HL-60 (cell line): ENCODE results near the gene TBK1.

Source experiments
- DNase-seq, 2 experiments: peaks; one replicate each; pipeline ENCODE4 v3.0.0-alpha.2; 2010 to 2020; ENCODE audit warnings: low read depth in 1 of 2, low spot score in 1 of 2
- H3K27ac ChIP-seq: fragments of 250-450 bp; sonication (Bioruptor Pico); replicated peaks from 2 replicates; pipeline ENCODE4 v1.5.1; 2020; ENCODE audit warnings: mild to moderate bottlenecking, moderate library complexity
- H3K27me3 ChIP-seq: fragments of 250-450 bp; sonication (Bioruptor Pico); 2 replicates; pipeline ENCODE4 v1.5.1; 2021; ENCODE audit warnings: mild to moderate bottlenecking, moderate library complexity; ENCODE audit not compliant: insufficient read depth, poor library complexity, severe bottlenecking
- H3K4me3 ChIP-seq: replicated peaks from 2 replicates; pipeline ENCODE4 v1.5.1; 2011; ENCODE audit warnings: mild to moderate bottlenecking, control low read depth, low read length; ENCODE audit not compliant: insufficient read depth
- CTCF ChIP-seq: IDR thresholded peaks from one replicate; pipeline ENCODE4 v1.5.1; 2011; ENCODE audit warnings: low read length, control low read depth, inconsistent platforms; ENCODE audit not compliant: insufficient read depth
- GABPA ChIP-seq: IDR thresholded peaks from 2 replicates; pipeline ENCODE4 v1.6.1; 2012; ENCODE audit warnings: low read depth
- POLR2AphosphoS5 ChIP-seq: IDR thresholded peaks from 2 replicates; pipeline ENCODE4 v1.6.1; 2012; ENCODE audit warnings: low read depth
- REST ChIP-seq: IDR thresholded peaks from 2 replicates; pipeline ENCODE4 v1.6.1; 2012; ENCODE audit warnings: low read depth; ENCODE audit not compliant: insufficient replicate concordance
- SPI1 ChIP-seq: IDR thresholded peaks from 2 replicates; pipeline ENCODE4 v1.6.1; 2012; ENCODE audit warnings: low read depth, mild to moderate bottlenecking, borderline replicate concordance

The TBK1 gene

GRCh38 chr12:64531665-64532334 is 79.9 kb downstream of the TBK1 start:
- no peak overlapping the region for H3K4me3 ChIP-seq
- TF ChIP-seq GABPA = no peak
- TF ChIP-seq CTCF = no peak
- TF ChIP-seq REST = no peak
- TF ChIP-seq SPI1 = no peak
- TF ChIP-seq POLR2AphosphoS5 = no peak
- no peaks in the 10 kb centered on the region for H3K27me3 ChIP-seq
- DNase-seq = no peak
- no peak overlapping the region for H3K27ac ChIP-seq

- no peaks in the 10 kb centered on the region for H3K27me3 ChIP-seq
- H3K27ac ChIP-seq = no peak overlapping the region
- DNase-seq = no peak
- TF ChIP-seq CTCF = no peak
- TF ChIP-seq SPI1 = no peak
- no peak for TF ChIP-seq GABPA
- no peak for TF ChIP-seq POLR2AphosphoS5
- TF ChIP-seq REST = no peak
- H3K4me3 ChIP-seq = no peak overlapping the region
Measured at GRCh38 chr12:64532734-64533351, 80.9 kb downstream of the TBK1 start.

- DNase-seq = no peak
- H3K4me3 ChIP-seq = no peak overlapping the region
- H3K27me3 ChIP-seq = no peaks in the 10 kb centered on the region
- no peak for TF ChIP-seq POLR2AphosphoS5
- TF ChIP-seq GABPA = no peak
- TF ChIP-seq CTCF = no peak
- no peak for TF ChIP-seq SPI1
- TF ChIP-seq REST = no peak
- no peak overlapping the region for H3K27ac ChIP-seq
Measured at GRCh38 chr12:64534672-64535199, 82.8 kb downstream of the TBK1 start.
